ENCODE data around the gene CALB2.

Gene CALB2

DNA sequence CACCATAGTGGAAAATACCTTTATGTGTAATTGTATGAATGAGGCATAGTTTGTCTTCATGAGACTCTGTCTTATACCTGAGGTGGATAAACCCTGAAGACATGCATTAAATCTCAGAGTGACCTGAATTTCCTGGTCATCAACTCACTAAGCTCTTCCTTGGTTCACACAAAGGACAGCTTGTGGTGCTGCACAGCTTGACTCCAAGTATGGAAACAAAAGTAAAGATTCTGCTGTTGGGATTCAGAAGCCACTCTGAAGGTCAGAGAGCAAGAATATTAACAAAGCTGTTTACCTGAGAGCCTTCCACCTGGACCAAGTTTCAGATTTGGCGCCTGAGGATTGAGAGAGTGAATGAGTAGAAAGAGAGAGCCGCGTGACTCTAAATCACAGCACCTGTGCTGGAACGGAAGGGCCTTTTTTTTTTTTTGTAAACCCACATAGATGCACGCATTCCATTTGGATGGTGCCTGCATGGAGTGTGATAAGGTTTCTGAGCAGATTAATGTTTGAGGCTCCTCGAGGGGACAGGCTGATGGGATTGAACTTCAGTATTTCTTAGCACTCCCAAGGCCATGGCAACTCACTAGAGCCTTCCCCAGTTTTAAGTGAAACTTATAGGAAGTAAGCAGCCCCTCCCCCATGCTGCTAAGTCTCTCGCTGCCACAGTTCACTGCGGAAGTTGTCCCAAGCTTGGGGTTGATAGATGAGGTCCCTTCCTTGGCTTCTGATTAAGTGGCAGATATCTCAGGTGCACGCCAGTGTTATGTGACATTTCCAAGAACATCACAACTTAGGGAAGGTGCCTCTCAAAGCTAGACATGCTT, 28.7 kb downstream of the CALB2 start:
- DNase-seq (ENCODE audit: insufficient read length, low spot score) (no peak), FAIRE-seq (no peak)
- no peak for TF ChIP-seq POLR2A (IDR thresholded peaks at IDR 0.05; ENCODE audit: low read depth, low read length)

DNA sequence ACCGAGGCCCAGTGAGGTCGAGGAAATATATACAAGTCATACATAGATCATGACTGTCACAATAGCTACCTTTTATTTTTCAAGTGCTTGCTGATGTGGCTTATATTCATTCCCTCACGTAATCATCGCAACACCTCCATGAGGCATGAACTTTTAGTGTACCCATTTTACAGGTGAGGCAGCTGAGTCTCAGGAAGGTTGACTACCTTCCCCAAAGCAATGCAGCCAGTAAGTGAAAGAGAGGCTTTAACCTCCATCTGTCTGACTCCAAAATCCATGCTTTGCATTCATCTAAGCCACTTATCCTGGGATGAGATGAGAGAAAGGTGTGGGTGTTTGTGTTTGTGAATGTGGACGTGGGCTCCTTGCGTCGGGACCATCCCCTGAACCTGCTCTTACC, 30.8 kb downstream of the CALB2 start:
- FAIRE-seq = no peak
- TF ChIP-seq POLR2A (IDR thresholded peaks at IDR 0.05; ENCODE audit: low read depth, low read length) = no peak
- no peak for DNase-seq (ENCODE audit: insufficient read length, low spot score)

GRCh38 chr16:71396594-71396993, 38.1 kb downstream of the CALB2 start:
- no peak for FAIRE-seq
- no peak for DNase-seq (ENCODE audit: insufficient read length, low spot score)

DNA sequence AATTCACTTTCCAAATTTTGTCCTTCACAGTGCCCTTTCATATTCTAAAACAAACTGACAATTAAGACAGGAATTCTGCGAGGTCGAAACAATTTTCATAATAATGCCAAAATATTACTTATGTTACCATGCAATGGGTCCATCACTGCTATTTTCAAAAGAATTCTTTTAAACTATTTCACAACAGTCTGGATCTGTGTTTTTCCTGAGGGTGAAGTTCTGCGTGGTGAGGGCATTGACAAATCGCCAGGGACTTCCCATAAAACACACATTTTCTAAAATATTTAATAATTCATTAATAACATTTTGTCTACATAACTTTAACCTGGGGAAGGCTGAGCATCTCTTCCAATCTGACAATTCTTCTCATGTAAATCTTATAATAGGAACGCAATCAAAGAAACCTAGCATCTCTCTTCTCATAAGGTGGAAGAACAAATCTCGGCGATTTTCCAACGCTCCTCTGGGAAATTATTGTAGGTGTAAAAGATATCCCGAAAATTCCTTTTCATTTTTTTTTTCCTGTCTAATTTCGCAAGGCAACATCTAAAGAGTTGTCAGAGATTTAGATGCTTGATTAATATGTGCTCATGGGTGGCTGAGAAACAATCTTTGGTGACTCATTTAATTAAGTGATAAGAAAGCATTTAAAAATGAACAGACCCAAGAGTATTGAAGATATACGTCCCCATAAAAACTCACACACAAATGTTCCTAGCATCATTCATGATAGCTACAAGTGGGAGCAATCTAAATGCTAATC, 41.5 kb downstream of the CALB2 start:
- TF ChIP-seq POLR2A (IDR thresholded peaks at IDR 0.05; ENCODE audit: low read depth, low read length) = no peak
- FAIRE-seq (no peak), DNase-seq (ENCODE audit: insufficient read length, low spot score) (no peak)

More at GRCh38 chr16:71396594-71396993, 38.1 kb downstream of the CALB2 start:
- TF ChIP-seq POLR2A (IDR thresholded peaks at IDR 0.05; ENCODE audit: low read depth, low read length) = no peak

- FAIRE-seq (no peak), DNase-seq (ENCODE audit: insufficient read length, low spot score) (no peak)
- no peak for TF ChIP-seq POLR2A (IDR thresholded peaks at IDR 0.05; ENCODE audit: low read depth, low read length)
Measured at GRCh38 chr16:71402007-71402406, 43.5 kb downstream of the CALB2 start.

GRCh38 chr16:71402674-71403073, 44.2 kb downstream of the CALB2 start:
- no peak for TF ChIP-seq POLR2A (IDR thresholded peaks at IDR 0.05; ENCODE audit: low read depth, low read length)
- DNase-seq (ENCODE audit: insufficient read length, low spot score) = no peak
- no peak for FAIRE-seq

DNA sequence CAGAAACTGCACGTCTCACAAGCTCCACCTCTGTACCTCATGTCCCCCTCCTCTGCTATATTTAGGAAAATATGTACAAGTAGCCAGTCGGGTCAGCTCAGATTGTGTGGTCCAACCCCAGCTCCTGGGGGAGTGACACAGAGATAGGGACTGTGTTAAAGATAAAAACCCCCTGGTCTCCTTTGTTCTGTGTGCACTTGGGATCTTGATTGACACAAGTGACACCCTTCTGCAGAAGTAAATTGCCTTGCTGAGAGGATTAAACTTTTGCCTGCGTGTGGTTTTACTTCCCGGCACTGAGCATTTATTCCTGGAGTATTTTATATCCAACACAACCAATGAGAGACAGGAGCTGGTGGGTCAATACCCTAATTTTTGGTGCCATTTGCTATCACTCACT, 45.8 kb downstream of the CALB2 start:
- DNase-seq (ENCODE audit: insufficient read length, low spot score) (no peak), FAIRE-seq (no peak)
- TF ChIP-seq POLR2A (IDR thresholded peaks at IDR 0.05; ENCODE audit: low read depth, low read length) = no peak

DNA sequence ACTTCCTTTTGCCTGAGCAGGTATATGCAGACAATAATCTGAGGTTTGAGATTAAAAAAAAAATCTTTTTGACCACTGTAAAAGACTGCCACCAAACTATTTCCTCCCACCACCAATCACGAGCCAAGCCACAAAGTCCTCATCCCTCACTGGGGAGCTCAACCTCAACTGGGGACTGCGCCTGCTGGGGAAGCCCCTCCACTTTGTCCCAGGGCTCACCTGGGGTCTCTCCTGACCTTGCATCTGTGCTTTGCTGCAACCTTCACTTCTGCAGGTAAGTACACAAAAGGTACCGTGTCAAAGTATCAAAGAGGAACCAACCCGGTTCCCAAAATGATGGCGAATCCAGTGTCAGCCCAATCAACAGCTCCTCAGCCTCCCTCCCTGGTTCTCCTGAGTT, 47.8 kb downstream of the CALB2 start:
- no peak for FAIRE-seq
- TF ChIP-seq POLR2A (IDR thresholded peaks at IDR 0.05; ENCODE audit: low read depth, low read length) = no peak
- DNase-seq (ENCODE audit: insufficient read length, low spot score) = no peak

- no peak for TF ChIP-seq POLR2A (IDR thresholded peaks at IDR 0.05; ENCODE audit: low read depth, low read length)
- DNase-seq (ENCODE audit: insufficient read length, low spot score) (no peak), FAIRE-seq (no peak)
Measured at GRCh38 chr16:71406724-71407123, 48.2 kb downstream of the CALB2 start.

- DNase-seq (ENCODE audit: insufficient read length, low spot score) (no peak), FAIRE-seq (no peak)
- no peak for TF ChIP-seq POLR2A (IDR thresholded peaks at IDR 0.05; ENCODE audit: low read depth, low read length)
Measured at GRCh38 chr16:71407731-71408130, 49.2 kb downstream of the CALB2 start.

DNA sequence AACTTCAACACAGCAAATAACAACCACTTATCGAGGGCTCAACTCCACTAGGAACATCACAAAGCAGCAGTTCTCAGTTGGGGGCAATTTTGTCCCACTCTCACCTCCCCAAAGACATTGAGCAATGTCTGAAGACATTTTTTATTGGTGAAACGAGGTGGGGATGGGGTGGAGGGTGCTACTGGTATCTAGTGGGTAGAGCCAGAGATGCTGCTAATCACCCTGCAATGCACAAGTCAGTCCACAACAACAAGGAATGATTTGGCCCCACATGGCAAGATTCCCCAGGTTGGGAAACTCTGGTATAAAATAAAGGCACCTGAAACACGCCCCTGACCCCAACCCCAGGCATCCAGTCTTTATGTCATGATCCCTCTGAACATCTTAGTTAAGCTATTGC, 50.0 kb downstream of the CALB2 start:
- TF ChIP-seq POLR2A (IDR thresholded peaks at IDR 0.05; ENCODE audit: low read depth, low read length) = no peak
- FAIRE-seq (no peak), DNase-seq (ENCODE audit: insufficient read length, low spot score) (no peak)

GRCh38 chr16:71409011-71409775, 50.7 kb downstream of the CALB2 start:
- TF ChIP-seq POLR2A (IDR thresholded peaks at IDR 0.05; ENCODE audit: low read depth, low read length) = no peak
- no peak for DNase-seq (ENCODE audit: insufficient read length, low spot score)

DNA sequence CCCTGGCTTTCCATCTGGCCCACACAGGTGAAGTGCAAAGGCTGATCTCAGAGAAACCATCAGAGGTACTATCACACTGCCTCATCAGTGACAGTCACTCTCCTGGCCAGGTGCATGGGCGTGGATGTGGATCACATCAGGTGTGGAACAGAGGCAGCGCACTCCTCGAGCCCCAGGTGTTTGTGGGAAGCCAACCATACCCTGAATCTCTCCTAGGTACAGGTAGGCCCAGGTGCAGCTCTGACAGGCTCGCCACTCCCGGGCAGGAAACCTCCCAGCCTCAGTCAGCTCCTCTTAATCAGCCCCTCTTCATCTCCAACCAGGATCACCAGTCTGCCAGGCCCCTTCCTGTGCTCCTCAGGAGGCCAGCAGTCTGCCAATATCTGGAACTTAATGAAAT, 51.6 kb downstream of the CALB2 start:
- DNase-seq (ENCODE audit: insufficient read length, low spot score) (no peak), FAIRE-seq (no peak)
- TF ChIP-seq POLR2A (IDR thresholded peaks at IDR 0.05; ENCODE audit: low read depth, low read length) = no peak

More at GRCh38 chr16:71409011-71409775, 50.7 kb downstream of the CALB2 start:
- no peak for FAIRE-seq

Measured in H54 (cell line).